Measurements from ENCODE around the gene TMEM258.

TMEM258 gene

DNA sequence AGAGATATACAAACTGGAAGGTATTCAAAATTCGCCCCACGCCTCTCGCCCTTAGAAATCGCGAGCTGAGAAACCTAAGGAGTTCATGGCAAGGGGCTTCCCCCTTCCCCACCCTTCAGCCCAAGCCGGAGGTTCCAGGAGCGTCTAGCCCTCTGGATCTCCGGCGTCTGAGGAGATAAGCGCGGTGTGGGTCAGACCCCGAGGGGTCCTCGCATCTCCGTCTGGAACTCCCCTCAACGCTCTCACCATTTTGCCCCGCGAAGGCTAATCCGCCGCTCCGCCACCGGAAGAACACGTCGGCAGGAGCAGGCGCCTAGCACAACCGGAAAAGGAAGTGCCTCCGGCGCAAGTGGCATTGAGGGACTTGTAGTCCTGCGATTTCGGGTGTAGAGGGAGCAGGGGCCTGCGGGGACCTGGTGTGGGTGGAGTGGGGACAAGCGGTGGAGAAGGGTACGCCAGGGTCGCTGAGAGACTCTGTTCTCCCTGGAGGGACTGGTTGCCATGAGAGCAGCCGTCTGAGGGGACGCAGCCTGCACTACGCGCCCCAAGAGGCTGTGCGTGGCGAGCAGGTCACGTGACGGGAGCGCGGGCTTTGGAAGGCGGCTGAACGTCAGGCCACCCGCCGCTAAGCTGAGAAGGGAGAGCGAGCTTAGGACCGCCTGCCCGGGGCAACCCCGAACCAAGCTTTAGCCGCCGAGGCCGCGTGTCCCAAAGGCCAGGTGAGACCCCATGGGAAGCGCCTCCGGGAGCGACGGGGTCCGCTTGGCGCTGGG lies at the start of gene TMEM258, which contains the start of gene FEN1:
TSS of gene TMEM258 (minus strand) at position 290 of the 773 bp plus-strand sequence. CDS start at position 249, 41 bp downstream.
TSS of gene FEN1 (plus strand) at position 602 of the 773 bp plus-strand sequence. CDS start 2,451 bp downstream, outside the sequence.
- peak; percentile 89 for DNase-seq

DNA sequence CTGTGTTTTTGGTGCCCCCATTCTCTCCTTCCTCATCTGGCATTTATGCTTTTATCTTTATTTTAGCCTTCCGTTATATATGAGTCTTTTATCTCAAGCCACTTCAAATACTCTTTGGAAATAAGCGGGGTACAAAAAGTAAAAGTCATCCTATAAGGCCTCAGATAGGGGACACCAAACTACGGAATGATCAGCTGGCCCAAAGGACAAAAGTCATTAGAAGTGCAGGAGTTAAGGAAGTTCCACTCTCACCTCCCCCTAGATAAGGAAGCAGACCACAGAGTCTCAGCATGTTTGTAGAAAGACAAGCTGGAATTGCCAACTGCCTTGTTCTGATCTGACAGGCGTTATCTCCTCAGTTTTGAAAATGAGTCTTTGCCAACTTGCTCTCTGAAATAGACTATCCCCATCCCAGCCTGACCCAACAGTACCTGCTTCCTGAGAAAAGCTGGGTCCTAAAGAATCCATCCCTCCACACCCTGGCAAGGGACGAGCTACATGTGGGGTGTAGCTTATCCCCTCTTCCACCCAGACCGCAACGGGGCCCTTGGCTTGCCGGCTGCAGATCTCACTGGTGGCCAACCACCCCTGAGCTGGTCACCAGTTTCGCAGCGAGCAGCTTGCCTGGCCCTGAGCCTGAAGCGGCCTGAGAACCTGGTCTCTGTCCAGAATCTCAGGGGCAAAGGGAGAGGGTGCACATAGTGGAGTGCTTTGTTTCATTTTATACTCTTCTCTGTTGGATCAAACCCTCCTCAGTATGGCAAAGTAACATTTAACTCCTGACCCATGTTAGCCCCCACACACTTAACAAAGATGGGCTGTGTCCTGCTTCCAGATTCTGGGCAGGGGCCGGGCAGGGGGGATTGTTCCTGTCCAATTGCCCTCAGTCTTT lies 49.5 kb upstream of the TMEM258 start:
- DNase-seq: no peak

DNA sequence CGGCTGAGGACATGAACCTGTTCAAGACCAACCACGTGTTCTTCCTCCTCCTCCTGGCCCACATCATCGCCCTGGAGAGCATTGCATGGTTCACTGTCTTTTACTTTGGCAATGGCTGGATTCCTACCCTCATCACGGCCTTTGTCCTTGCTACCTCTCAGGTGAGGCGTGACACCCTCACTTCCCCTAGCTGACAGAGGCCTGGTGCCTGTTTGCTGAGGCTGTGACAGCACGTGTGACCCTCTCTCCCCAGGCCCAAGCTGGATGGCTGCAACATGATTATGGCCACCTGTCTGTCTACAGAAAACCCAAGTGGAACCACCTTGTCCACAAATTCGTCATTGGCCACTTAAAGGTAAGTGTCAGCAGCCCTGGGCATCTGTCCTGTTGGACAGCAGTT lies 48.0 kb upstream of the TMEM258 start:
- no peak for DNase-seq

DNA sequence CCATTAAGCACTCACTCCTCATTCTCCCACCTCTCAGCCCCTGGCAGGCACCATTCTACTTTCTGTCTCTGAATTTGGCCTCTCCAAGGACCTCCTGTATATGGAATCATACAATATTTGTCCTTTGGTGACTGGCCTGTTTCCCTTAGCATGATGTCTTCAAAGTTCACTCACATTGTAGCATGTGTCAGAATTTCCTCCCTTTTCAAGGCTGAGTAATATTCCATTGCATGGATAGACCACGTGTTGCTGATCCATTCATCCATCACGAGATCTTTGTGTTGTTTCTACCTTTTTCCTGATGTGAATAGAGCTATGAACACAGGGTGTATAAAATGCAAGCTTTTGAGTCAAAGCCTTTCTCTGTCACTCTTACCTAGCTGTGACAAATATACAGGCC lies 47.3 kb upstream of the TMEM258 start:
- no peak for DNase-seq

DNA sequence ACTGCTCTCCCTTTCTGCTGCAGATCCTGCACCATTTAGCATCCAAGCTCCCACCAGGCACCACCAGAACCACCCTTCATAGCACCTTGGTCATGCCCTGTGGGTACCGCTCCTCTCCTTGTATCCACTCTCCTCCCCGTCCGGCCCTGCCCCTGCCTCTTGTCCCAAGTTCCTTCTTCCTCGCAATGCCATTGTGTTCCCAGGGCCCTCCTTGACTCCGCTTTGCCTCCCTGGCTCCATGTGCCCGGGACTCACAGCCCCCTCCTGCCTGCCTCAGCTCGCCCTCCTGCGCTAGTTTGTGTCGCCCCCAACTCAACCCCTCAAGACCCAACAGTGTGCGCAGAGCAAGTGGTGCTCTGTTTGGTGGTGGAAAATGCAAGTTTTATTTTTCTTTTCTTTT lies 46.5 kb upstream of the TMEM258 start:
- DNase-seq: no peak

- DNase-seq: no peak
Observed at GRCh38 chr11:61838501-61838900, 46.1 kb upstream of the TMEM258 start.

DNA sequence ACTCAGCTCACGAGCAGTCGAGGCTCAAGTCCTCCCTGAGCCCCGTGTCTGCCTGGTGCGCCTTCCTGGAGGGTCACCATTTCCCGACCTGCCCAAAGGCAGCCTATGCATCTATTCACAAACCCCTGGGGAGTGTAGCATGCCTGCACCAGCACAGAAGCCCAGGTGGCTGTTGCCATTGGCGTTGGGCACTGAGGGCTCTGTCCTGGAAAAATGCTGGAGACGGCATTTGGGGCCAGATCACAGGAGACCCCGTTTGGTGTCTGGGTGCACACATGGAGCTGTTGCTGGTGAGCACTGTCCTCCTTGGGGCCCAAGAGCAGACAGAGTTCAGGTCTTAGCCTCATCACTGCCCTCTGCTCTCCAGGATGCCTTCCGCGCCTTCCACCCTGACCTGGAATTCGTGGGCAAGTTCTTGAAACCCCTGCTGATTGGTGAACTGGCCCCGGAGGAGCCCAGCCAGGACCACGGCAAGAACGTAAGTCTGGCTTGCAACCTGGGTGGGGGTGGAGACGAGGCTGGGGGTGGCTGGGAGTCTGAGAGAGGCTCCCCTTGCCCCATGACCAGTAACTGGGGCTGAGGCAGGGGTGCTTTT lies 45.1 kb upstream of the TMEM258 start:
- DNase-seq: no peak

- DNase-seq: no peak
Observed at GRCh38 chr11:61836193-61836592, 43.8 kb upstream of the TMEM258 start.

DNA sequence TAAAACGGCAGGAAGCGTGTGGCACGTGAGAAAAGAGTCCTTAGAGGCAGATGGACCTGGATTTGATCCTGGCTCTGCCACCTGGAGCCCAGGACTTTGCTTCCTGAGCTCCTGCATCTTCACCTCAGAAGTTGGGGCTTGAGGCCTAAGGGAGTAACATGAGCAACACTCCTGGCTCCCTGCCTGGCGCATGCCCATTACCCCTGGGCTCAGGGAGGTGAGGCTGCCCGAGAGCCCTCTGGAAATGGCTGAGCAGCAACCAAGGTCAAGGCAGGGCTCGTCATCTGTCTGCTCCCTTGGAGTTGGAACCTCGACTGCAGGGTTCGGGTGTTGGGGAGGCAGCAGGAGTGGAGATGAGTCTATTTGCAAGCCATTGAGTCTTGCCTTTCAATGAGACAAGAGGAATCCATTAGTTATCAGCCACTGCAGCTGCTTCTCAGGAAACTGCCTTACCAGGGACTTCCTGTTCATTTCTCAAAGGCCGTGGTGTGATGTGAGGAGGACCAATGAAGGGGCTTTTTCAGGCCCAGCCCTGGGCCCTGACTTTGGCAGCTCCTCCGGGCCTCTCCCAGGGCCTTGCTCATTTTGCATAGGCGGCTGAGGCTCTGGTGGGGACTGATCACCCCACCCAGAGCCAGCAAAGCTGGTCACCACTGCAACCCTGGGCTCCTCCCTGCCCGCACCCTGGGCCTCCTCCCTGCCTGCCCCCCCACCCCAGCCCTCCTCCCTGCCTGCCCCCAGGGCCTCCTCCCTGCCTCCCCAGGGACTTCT lies 42.1 kb upstream of the TMEM258 start:
- peak; percentile 64 for DNase-seq

GRCh38 chr11:61833926-61834277 lies 41.5 kb upstream of the TMEM258 start:
- no peak for DNase-seq

GRCh38 chr11:61833471-61833870 lies 41.1 kb upstream of the TMEM258 start:
- peak; percentile 25 for DNase-seq

GRCh38 chr11:61832754-61833153 lies 40.4 kb upstream of the TMEM258 start:
- no peak for DNase-seq

DNA sequence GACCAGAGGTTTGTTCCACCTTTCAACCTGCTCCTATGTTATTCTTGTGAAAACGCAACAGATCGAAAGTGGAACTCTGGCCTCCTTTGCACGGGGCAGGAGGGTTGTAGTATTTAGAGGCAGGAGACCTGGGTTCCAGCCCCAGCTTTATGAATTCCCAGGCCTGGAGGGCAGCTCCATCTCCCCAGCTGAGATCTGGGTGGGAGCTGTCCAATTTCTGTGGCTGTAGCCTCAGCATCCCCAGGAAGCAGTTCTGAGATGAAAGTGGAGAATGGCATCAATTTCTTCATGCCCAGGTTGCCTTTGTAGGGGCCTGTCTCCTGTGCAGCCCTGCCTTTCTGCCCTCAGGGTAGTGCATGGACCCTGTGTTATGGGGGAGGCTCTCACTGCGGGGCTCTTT lies 39.8 kb upstream of the TMEM258 start:
- DNase-seq: no peak

DNA sequence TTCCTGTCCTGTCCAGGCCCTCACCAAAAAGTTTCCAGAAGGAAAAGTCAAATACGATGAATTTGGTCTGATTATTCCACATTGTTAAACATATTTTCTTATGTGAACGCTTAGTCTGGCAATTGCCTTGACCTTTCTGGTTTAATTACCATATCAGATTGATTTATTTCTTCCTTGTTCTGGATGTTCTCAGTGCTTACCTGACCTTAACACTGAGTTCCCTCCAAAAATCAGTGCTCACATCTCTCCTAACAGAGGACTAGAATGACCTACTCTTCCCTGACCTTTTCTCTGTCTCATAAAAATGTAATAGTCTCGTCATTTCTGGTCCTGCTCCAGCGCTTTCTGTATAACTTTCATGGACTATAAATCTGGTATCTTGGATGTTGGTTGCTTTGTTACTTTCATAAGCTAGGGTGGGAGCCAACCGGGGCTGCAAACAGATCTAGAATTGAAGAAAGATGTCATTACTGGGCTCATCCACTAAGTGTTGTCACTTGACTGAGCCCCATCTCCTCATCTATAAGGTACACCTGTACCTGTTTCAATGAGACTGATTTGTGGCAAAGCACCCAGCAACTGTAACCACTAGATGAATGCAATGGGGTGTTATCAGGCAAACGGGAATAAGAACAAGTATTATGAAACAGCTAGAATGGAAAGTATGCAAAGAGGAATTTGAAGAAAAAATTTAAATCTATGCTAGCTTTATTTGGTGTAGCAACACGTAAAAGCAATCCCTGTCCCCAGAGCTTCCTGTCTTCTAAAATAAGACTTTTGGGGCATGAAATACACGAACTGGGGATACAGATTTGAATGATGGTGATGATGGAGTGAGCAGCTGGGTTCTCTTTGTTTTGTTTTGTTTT lies 38.1 kb upstream of the TMEM258 start:
- no peak for DNase-seq

GRCh38 chr11:61829806-61830205 lies 37.4 kb upstream of the TMEM258 start:
- no peak for DNase-seq

- no peak for DNase-seq
Observed at GRCh38 chr11:61828629-61829407, 36.4 kb upstream of the TMEM258 start.

DNA sequence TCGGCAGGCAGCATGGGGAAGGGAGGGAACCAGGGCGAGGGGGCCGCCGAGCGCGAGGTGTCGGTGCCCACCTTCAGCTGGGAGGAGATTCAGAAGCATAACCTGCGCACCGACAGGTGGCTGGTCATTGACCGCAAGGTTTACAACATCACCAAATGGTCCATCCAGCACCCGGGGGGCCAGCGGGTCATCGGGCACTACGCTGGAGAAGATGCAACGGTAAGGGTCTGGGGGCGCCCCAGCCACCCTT lies 35.9 kb upstream of the TMEM258 start:
- DNase-seq: no peak

DNA sequence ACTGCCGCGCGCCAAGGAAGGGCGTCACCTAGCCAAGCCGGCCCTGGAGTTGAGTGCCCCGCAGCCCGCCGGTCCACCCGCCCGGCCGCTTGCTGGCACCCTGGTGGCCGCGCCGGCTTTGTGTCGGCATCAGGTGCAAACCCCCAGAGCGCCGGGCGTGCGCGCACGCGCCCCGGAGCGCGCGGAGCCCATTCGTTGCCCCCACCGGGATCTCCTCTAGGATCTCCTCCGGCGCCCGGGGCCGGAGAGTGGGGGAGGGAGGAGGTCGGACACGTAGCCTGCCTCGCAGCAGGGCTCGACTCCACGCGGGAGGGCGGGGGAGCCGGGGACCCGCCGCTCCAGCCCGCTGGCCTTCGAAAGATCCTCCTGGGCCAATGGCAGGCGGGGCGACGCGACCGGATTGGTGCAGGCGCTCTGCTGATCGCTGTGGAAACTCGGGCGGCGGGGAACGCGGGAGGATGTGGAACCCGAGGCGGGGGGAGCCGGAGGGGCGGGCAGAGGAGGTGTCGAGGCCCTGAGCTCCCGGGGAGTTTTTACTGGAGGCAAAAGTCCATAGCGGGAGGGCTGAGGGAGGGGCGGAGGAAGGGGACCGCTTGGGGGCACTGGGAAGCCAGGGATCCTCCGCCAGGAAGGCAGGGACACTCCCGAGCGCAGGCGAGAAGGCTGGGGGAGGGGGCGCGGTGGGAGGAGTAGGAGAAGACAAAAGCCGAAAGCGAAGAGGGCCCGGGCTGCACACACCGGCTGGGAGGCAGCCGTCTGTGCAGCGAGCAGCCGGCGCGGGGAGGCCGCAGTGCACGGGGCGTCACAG lies 35.4 kb upstream of the TMEM258 start, which contains the start of gene FADS2:
TSS of gene FADS2 (plus strand) at position 730 of the 808 bp plus-strand sequence. CDS start 91 bp downstream, outside the sequence.
- DNase-seq: peak; percentile 65

GRCh38 chr11:61826930-61827570 lies 34.7 kb upstream of the TMEM258 start:
- peak; percentile 15 for DNase-seq

DNA sequence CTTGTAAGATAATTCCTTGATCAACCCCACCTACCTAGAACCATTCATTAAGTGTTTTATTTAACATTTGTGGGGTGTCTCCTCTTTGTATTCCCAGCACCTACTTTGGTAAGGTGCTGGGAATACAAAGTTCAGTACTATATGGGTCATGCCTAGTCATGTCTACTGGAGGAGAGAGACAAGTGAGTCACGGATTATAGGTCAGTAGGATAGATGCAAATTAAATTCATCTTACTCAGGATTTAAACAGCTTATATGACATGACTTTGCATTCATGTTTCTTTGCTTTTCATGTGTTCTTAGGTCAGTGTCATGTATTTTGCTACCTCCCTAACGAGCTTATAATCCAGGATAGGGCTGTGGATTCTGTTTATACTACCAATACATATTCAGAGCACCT lies 27.8 kb upstream of the TMEM258 start:
- no peak for DNase-seq
